Smooth muscle cell of the brain vasculature (primary cell): ENCODE results near the gene OR11H6.
"Not testable (repeated sequence)": the region's sequence is repeated elsewhere in the genome, so short reads cannot be mapped to it uniquely, and the experiment has no call there.

Experiments
- DNase-seq: peaks from one replicate; pipeline ENCODE4 v3.0.0-alpha.2; 2012; ENCODE audit warnings: low read depth, low spot score

The OR11H6 gene, protein sequence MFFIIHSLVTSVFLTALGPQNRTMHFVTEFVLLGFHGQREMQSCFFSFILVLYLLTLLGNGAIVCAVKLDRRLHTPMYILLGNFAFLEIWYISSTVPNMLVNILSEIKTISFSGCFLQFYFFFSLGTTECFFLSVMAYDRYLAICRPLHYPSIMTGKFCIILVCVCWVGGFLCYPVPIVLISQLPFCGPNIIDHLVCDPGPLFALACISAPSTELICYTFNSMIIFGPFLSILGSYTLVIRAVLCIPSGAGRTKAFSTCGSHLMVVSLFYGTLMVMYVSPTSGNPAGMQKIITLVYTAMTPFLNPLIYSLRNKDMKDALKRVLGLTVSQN

DNA sequence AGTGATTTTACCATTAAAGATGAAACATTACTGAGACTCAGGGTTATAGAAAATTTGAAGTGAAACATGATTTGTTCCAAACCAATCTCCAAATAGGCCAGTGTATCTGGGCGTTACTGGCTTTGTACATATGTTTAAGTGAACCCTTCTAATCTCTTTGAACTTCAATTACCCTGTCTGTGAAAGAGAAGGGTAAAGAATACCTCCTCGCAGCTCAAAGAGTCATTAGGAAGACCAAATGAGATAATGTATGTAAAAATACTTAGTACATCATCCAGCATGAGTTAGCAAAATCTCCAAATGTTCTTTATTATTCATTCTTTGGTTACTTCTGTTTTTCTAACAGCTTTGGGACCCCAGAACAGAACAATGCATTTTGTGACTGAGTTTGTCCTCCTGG is at the start of gene OR11H6:
TSS of gene OR11H6 (plus strand) at position 301 of the 400 bp plus-strand sequence. CDS start at position 301, 0 bp downstream.
- no peak for DNase-seq

DNA sequence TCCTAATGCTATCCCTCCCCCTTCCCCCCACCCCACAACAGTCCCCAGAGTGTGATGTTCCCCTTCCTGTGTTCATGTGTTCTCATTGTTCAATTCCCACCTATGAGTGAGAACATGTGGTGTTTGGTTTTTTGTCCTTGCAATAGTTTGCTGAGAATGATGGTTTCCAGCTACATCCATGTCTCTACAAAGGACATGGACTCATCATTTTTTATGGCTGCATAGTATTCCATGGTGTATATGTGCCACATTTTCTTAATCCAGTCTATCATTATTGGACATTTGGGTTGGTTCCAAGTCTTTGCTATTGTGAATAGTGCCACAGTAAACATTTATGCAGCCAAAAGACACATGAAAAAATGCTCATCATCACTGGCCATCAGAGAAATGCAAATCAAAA is 49.3 kb upstream of the OR11H6 start:
- not testable (repeated sequence) for DNase-seq

DNA sequence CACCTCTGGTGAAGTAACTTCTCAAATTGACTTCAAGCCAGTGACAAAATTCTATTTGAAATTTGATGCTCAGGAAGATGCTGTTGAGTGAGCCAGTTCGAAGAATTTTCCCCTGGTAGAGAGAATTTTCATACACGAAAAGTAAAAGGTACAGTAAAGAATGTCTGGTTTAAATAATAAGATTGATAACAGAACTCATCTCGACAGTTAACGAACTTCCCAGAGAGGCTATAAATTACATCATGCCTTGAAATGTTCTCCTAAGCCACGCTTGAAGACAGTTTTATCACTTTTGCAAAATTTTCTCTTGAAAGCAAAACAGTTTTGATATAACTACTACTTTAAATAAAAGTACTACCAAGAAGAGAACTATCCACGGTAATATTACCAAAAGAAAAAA is 47.2 kb upstream of the OR11H6 start:
- DNase-seq = no peak

DNA sequence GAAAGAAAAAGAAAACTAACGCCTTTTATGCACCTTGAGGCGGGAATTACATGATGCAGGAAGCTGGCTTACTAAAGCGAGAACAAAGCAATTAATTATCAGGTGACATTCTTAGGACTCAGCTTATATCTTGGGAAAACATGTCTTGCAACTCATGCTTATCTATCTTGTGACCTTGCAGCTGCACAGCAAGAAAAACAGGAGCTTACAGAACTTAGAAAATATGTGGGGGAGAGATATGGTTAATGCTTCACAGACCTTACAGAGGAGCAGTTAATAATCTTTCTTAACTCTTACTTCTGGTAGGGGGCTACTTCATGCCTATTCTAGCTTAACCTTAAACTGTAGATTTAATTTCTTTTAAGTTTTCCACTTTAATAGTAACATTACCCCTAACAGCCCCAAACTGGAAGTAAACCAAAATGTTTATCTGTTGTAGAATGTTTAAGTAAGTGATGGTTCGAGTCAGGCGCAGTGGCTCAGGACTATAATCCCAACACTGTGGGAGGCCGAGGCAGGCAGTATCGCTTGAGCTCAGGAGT is 46.0 kb upstream of the OR11H6 start:
- DNase-seq = no peak

DNA sequence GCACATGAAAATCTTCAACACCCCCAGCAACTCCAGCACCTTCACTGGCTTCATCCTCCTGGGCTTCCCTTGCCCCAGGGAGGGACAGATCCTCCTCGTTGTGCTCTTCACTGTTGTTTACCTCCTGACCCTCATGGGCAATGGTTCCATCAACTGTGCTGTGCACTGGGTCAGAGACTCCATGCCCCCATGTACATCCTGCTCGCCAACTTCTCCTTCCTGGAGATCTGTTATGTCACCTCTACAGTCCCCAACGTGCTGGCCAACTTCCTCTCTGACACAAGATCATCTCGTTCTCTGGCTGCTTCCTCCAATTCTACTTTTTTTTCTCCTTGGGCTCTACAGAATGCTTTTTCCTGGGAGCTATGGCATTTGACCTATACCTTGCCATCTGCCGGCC is 44.3 kb upstream of the OR11H6 start:
- no peak for DNase-seq

DNA sequence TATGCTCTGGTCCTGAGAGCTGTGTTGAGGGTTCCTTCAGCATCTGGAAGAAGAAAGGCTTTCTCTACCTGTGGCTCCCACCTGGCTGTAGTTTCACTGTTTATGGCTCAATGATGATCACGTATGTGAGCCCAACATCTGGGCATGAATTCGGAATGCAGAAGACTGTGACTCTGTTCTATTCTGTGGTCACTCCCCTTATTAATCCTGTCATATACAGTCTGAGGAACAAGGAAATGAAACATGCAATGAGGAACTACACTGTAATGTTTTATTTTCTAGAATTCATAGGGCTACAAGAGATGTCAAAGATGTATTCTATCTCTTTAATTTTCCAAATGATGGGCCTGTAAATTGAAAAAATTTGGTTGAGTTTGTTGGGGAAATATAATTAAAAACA is 43.6 kb upstream of the OR11H6 start:
- DNase-seq = no peak

DNA sequence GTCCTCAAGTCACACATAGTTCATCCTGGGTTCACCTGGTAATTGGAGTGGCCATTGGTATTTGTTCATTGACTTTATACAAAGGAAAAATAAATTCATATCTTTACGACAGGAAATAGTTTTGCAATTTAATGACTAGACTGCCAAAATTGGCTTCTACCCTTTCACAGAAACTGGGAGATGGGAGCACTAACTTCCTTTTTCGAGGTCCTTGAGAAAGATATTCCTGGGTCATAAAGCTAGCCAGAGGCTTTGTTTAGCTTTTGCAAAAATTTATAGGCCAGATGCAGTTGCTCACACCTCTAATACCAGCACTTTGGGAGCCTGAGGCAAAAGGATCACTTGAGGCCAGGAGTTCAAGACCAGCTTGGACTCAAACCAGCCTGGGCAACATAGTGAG is 43.0 kb upstream of the OR11H6 start:
- no peak for DNase-seq

DNA sequence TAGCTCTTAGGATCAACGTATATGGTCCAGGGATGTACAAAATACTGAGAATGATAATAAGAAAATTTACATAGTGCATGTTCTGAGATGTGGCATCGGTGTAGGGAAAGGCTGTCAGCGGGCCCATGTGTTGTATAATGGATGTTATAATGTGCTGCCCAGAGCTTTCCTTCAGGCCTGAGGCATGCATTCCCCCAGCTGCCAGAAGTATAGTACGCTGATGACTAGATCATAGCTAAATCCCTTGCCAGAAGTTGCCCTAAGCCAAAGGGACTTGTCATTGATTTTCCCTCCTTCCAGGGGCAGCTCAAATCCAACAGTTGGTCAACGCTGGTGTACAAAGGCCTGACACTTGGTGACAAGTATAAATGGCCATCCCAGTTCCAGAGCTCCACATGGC is 39.3 kb upstream of the OR11H6 start:
- no peak for DNase-seq

DNA sequence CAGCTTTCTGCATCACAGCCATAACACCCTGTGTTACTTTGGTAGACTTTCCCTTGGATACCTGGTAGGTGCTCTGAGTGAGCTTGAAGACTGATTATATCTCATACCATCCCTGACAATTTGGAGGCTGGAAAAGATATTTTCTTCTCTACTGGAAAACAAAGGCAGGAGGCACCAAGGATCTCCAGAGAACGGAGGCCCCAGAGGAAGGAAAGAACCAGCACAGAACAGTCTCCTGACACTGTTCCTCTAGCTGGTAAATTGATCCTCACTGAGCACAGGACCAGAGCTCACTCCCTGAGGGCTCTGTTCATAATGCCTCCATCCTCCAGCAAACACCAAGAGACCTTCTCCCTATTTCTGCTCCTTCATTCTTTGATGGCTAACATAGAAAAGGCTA is 32.9 kb upstream of the OR11H6 start, which contains the start of gene OR11G2:
TSS of gene OR11G2 (plus strand) at position 301 of the 400 bp plus-strand sequence. CDS start 6,542 bp downstream, outside the sequence.
- no peak for DNase-seq

DNA sequence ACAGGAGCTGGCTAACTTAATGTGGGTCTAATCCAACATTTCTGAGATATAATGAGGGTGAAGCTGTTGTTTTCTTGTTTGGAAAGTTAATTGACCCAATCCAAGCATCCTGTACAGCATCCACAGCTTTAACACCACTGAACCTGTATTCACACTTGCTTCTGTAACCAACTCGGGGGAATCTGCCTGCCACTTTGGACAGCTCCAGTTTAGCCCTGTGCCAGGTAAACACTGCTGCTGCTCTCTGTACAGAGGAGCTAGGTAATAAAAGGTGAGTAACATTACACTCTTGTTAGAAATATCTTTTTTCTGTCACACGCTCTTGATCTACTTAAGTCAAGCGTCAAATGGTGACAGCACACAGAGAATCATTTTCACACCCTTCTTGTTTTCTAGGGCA is 32.1 kb upstream of the OR11H6 start:
- no peak for DNase-seq

DNA sequence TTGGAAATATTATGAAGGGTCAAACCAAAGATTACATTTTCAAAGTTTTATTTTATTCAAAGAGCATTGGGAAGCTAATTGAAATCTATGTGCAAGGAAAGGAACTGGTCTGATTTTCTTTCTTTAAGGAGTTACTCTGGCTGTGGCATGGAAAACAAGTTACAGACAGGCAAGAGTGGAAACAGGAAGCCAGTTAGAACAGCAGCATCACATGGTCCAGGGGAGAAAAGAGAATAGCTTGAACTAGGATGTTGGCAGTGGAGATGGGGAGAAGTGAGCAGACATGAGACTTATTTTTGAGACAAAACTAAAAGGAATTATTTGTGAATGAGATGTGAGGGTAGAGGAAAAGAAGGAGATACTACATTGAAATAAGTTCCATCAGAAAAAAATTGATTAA is 29.4 kb upstream of the OR11H6 start:
- DNase-seq = no peak

DNA sequence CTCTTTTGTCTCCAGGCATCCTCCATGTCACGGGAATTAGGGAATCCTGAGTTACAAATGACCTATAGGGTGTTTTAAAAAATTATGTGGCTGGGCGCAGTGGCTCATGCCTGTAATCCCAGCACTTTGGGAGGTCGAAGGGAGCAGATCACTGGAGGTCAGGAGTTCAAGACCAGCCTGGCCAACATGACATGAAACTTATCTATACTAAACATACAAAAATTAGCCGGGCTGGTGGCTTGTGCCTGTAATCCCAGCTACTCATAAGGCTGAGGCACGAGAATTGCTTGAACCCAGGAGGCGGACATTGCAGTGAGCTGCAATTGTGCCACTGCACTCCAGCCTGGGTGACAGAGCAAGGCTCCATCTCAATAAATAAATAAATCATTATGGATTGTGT is 28.3 kb upstream of the OR11H6 start:
- DNase-seq = not testable (repeated sequence)

DNA sequence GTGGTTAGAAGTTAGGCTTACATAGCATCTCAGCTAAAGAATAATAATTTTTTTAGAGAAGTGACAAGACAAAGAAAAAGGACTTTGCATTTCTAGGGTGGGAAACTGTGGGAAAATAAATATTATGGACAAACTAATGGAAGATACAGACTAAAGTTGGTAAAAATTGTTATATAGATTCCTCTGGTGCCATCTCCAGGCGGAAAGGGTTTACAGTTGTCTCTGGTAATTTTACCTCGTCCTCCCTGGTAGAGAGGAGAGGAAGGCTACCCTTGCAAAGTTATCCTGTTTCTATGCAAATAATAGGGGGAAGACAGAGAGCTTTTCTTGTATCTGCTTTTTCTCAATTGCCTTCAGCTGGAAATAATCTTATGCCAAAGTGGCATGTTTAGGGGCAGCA is 27.6 kb upstream of the OR11H6 start:
- no peak for DNase-seq

DNA sequence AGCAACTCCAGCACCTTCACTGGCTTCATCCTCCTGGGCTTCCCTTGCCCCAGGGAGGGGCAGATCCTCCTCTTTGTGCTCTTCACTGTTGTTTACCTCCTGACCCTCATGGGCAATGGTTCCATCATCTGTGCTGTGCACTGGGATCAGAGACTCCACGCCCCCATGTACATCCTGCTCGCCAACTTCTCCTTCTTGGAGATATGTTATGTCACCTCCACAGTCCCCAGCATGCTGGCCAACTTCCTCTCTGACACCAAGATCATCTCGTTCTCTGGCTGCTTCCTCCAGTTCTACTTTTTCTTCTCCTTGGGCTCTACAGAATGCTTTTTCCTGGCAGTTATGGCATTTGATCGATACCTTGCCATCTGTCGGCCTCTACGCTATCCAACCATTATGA is 26.1 kb upstream of the OR11H6 start:
- DNase-seq = no peak

DNA sequence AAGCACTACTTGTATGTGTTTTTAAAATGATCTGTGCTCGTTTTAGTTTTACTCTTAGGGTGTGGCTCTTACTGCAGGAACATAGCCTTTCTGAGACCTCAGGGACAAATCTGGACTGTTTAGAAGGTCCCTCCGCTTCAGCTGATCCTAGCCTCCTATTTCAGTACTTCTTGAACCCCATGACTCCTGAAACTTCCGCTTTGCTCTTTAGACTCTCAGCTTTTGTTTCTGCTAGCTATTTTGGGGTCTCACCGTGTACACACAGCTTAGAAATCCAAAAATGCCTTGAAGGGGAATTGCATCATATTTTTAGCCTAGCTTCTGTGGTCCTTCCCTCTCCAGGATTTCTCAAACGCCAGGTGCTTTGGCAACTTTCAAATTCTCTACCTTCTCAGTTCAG is 24.5 kb upstream of the OR11H6 start:
- DNase-seq = no peak

DNA sequence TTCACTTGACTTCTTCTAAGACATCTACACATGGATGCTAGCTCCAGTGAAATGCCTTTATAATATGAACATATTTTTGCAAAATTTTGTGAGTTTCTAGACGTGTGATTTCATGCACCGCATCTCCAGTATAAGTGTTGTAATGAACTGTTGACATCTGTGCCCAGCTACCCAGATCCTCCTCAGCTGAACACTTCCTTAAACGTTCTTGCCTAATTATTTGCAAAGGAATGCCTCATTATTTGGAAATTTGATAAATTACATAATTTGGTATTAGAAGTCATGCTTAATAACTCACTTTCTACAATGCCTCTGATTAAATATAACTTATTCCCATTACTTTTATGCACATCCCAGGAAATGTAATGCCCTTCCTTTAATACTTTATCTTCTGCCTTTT is 18.8 kb upstream of the OR11H6 start:
- DNase-seq = no peak

DNA sequence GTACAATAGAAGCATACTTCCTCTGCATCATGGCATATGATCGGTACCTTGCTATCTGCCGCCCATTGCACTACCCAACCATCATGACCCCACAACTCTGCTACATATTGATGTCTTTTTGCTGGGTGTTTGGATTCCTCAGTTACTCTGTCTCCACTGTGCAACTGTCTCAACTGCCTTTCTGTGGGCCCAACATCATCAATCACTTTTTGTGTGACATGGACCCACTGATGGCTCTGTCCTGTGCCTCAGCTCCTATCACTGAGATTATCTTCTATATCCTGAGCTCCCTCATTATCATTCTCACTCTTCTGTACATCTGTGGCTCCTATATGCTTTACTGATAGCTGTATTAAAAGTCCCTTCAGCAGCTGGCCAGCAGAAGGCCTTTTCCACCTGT is 13.9 kb upstream of the OR11H6 start:
- no peak for DNase-seq

DNA sequence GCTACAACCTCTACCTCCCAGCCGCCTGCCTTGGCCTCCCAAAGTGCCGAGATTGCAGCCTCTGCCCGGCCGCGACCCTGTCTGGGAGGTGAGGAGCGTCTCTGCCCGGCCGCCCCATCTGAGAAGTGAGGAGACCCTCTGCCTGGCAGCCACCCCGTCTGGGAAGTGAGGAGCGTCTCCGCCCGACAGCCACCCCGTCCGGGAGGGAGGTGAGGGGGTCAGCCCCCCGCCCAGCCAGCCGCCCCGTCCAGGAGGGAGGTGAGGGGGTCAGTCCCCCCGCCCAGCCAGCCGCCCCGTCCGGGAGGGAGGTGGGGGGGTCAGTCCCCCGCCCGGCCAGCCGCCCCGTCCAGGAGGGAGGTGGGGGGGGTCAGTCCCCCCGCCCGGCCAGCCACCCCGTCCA is 11.1 kb upstream of the OR11H6 start:
- not testable (repeated sequence) for DNase-seq

DNA sequence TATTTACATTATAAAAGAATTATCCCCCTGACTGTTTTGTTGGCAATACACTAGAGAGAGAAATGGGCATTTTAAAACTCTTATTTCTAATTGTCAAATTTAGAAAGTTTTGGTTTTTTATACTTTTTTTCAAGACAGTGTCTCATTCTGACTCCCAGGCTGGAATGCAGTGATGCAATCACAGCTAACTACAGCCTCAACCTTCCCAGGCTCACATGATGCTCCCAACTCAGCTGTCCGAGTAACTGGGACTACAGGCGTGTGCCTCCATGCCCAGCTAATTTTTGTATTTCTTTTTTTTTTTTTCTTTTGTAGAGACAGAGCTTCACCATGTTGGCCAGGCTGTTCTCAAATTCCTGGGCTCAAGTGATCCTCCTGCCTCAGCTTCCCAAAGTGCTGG is 8.3 kb upstream of the OR11H6 start:
- DNase-seq = no peak

DNA sequence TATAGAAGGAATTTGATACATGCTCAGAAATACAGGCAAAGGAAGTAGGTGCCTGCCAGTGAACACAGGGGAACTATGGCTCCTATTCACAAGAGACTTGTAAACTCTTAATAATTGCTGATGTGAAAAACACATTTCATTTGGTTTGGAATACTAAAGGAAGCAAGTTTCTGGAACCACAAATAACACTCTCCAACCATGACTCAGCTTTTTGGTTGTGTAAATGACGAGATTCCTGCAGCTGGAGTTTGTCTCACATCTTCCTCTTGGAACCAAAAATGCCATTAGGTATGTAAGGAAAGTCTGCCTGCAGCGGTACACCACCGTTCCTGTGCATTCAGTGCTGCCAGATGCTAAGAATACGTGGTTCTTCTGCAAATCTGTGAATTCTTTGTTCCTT is 4.5 kb upstream of the OR11H6 start:
- DNase-seq = no peak

DNA sequence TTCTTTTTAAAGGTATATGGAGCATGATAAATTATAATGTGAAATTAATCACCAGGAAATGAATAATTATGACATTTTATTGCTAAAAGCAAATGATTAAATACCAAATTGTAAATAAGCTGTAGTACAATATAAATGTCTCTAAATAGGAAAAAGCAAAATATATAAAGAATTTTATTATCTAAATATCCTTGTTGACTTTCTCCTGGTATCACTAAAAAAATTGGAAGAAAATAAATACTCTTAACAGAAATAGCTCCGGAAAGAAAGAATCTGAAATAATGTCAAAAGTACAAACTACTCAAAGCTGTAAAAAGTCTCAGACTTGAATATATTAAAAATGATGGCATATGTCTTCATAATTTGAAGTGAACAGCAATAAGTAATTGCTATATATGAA is 5.2 kb downstream of the OR11H6 start, which contains the start of gene OR11H7:
TSS of gene OR11H7 (plus strand) at position 301 of the 400 bp plus-strand sequence.
- no peak for DNase-seq

DNA sequence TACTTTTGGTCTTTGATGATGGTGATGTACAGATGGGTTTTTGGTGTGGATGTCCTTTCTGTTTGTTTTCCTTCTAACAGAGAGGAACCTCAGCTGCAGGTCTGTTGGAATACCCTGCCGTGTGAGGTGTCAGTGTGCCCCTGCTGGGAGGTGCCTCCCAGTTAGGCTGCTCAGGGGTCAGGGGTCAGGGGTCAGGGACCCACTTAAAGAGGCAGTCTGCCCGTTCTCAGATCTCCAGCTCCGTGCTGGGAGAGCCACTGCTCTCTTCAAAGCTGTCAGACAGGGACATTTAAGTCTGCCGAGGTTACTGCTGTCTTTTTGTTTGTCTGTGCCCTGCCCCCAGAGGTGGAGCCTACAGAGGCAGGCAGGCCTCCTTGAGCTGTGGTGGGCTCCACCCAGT is 11.9 kb downstream of the OR11H6 start:
- DNase-seq = not testable (repeated sequence)

DNA sequence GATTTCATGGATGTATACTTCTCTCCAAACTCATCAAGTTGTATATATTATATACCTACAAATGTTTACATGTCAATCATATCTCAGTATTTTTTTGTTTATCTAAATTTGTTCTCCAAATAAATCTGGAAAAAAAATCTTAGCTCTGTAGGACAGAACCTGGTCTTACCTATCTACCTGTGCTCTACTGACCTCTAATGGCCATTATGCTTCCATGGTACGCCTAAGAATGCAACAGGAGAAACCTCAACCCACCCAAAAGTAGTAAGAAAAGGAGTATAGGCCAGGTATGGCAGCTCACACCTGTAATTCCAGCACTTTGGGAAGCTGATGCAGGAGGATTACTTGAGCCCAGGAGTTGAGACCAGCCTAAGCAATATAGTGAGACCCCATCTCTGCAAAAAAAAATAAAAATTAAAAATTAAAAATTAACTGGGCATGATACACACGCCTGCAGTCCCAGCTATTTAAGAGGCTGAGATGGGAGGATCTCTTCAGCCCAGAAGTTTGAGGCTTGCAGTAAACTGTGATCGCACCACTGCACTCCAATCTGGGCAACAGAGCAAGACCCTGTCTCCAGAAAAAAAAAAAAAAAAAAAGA is 24.2 kb downstream of the OR11H6 start:
- no peak for DNase-seq
